Loucy (cell line): ENCODE measurements around the gene EMP1.

Experiments used
- CTCF ChIP-seq: fragments of 200-600 bp; sonication (generic); conservative IDR thresholded peaks from 2 replicates; pipeline ENCODE4 v1.5.1; 2014; ENCODE audit warnings: mild to moderate bottlenecking, antibody characterized with exemption, low read length
- EZH2phosphoT487 ChIP-seq: fragments of 200-600 bp; IDR thresholded peaks from 2 replicates; pipeline ENCODE4 v1.6.1; 2018; ENCODE audit warnings: antibody characterized with exemption, mild to moderate bottlenecking, moderate library complexity, borderline replicate concordance

DNA sequence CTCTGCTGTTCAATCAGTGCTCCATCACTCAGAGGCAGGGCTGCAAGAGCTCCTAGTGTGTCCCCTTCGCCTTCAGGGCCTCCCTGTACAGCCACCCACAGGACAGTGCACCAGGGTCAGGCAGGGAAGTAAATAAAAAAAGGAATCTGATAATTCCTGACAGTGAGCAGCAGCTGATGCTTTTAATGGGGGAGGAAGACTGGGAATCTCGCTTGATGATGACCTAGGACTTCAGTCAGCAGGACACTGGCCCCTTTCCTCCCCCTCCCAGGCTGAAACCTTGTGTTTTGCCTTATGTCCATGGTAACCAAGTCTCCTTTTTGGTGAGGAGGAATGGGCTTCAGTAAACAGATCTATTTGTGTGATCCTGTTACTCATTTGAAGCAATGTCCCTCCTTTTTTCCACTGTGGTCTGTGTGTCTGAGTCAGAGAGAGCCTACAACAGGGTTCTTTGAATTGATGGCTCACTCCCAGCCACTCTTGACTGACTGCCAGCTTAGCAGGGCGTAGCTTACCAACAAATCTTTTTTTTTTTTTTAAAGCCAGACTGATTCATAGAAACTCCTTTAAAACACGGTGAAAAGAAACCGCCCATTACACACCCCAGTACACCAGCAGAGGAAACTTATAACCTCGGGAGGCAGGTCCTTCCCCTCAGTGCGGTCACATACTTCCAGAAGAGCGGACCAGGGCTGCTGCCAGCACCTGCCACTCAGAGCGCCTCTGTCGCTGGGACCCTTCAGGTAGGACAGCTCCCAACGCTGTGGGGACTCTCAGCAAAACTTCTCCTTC lies at the start of gene EMP1:
- TF ChIP-seq CTCF (no peak), EZH2phosphoT487 (no peak)
